HepG2 (cell line): ENCODE data around the gene HMBS. TPM values are rescaled to one million over a fixed set of nuclear protein-coding genes. Genes with fewer than 3 reads are reported as not detected.

Experiments
- FOSL2 ChIP-seq: sonication (generic); formaldehyde crosslinking; IDR thresholded peaks from 2 replicates; pipeline ENCODE4 v1.4.0; 2020; ENCODE audit warnings: missing genetic modification reagents
- ISX ChIP-seq: sonication (generic); formaldehyde crosslinking; conservative IDR thresholded peaks from 2 replicates; pipeline ENCODE4 v1.5.0; 2020; ENCODE audit warnings: missing genetic modification reagents
- NFE2 ChIP-seq: sonication (generic); formaldehyde crosslinking; IDR thresholded peaks from 2 replicates; pipeline ENCODE4 v1.4.0; 2020; ENCODE audit warnings: missing genetic modification reagents
- NFE2L2 ChIP-seq: fragments of 150-350 bp; IDR thresholded peaks from 2 replicates; pipeline ENCODE4 v1.6.1; 2014; ENCODE audit warnings: low read length
- NFIB ChIP-seq: sonication (generic); formaldehyde crosslinking; IDR thresholded peaks from 2 replicates; pipeline ENCODE4 v1.9.0; 2021; ENCODE audit warnings: missing genetic modification reagents, mild to moderate bottlenecking, borderline replicate concordance
- RFX3 ChIP-seq: IDR thresholded peaks from 2 replicates; pipeline ENCODE4 v1.6.1; 2016; ENCODE audit warnings: missing biosample characterization, missing genetic modification reagents
- TRIM24 ChIP-seq: sonication (generic); formaldehyde crosslinking; IDR thresholded peaks from 2 replicates; pipeline ENCODE4 v1.8.0; 2022; ENCODE audit warnings: mild to moderate bottlenecking, missing genetic modification reagents
- ZNF24 ChIP-seq: fragments of 450-650 bp; IDR thresholded peaks from 2 replicates; pipeline ENCODE4 v1.6.1; 2017; ENCODE audit warnings: antibody characterized with exemption, mild to moderate bottlenecking
- ZNF546 ChIP-seq: sonication (generic); formaldehyde crosslinking; conservative IDR thresholded peaks from 2 replicates; pipeline ENCODE4 v1.8.1; 2023; ENCODE audit warnings: mild to moderate bottlenecking, missing genetic modification reagents
- ZNF709 ChIP-seq: sonication (generic); formaldehyde crosslinking; IDR thresholded peaks from 2 replicates; pipeline ENCODE4 v1.5.0; 2020; ENCODE audit warnings: mild to moderate bottlenecking, missing genetic modification reagents
- polyA plus RNA-seq, 8 experiments: library from polyadenylated mRNA; depleted of rRNA in 3 of 8; stranded (reverse) in 7 of 8; unstranded in 1 of 8; fragments of >200 nt; fragmentation: Illumina TruSeq in 4 of 8; extraction: Trizol in 4 of 8; gene quantifications; 2 replicates each; pipeline versions ENCODE4 v1.2.1 to v1.2.3, GENCODE V29; 2011 to 2016; ENCODE audit warnings: low read depth in 4 of 8, missing spikeins in 1 of 8, mixed read lengths in 1 of 8; ENCODE audit not compliant: insufficient read depth in 1 of 8
- total RNA-seq, 5 experiments: library from RNA; depleted of rRNA; stranded (reverse); fragments of >200 nt; fragmentation: Illumina TruSeq; extraction: Trizol; gene quantifications; 2 replicates each; pipeline ENCODE4 v1.2.3, GENCODE V29; 2016; ENCODE audit warnings: low read depth in 1 of 5
- TF ChIP-seq, protein P1 (sequence below): IDR thresholded peaks from 2 replicates; pipeline ENCODE4 v1.6.1; 2016; ENCODE audit warnings: missing compliant biosample characterization, missing genetic modification reagents, borderline replicate concordance
- TF ChIP-seq, protein P2 (sequence below): sonication (generic); formaldehyde crosslinking; IDR thresholded peaks from 2 replicates; pipeline ENCODE4 v1.5.1; 2020; ENCODE audit warnings: mild to moderate bottlenecking, missing genetic modification reagents, moderate library complexity
- TF ChIP-seq, protein P3 (sequence below): sonication (generic); formaldehyde crosslinking; IDR thresholded peaks from 2 replicates; pipeline ENCODE4 v1.4.0; 2020; ENCODE audit warnings: missing genetic modification reagents; ENCODE audit errors: not compliant biosample characterization
- TF ChIP-seq, protein P4 (sequence below): fragments of 450-650 bp; IDR thresholded peaks from 2 replicates; pipeline ENCODE4 v1.6.1; 2017
- TF ChIP-seq, protein P5 (sequence below): sonication (generic); formaldehyde crosslinking; IDR thresholded peaks from 2 replicates; pipeline ENCODE4 v1.4.0; 2020; ENCODE audit warnings: missing genetic modification reagents, borderline replicate concordance
- TF ChIP-seq, protein P6 (sequence below): sonication (generic); formaldehyde crosslinking; IDR thresholded peaks from 2 replicates; pipeline ENCODE4 v1.8.1; 2022; ENCODE audit warnings: mild to moderate bottlenecking, missing genetic modification reagents

HMBS gene
- total and polyA plus RNA-seq, 2 of the 13 experiments (the other 11 are each of a cell fraction or from before 2014, with no cell fraction given): 9.4 to 46.9 TPM

DNA sequence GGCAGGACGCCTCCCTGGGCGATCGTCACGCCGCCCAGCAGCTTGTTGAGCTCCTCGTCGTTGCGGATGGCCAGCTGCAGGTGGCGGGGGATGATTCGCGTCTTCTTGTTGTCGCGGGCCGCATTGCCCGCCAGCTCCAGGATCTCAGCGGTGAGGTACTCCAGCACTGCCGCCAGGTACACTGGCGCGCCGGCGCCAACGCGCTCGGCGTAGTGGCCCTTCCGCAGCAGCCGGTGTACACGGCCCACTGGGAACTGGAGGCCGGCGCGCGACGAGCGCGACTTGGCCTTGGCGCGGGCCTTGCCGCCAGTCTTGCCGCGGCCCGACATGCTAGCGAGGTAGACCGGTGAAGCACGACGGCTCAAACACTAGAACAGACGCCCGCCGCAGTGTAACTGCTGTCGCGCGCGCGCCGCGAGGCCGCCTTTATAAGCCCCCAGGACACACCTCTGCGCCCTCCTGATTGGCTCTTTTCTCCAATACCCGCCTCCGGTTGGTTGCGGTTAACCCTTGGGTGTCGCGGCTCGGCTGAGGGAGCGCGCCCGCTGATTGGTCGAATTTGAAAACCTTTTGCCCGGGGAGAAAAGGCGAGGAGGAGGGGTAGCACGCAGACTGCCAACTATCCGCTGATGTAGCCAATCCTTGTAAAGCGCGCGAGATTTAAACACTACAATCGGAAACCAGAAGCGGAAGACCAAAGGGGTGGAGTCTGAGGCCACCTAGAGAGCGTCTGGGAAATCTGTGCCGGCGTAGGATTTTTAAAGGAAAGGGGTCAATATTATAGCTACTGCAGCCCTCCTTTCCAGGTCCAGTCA is 10.6 kb downstream of the HMBS start (continued):
- TF ChIP-seq NFE2 (no peak), RFX3 (CRISPR knock-in tag) (no peak), TRIM24 (no peak), ZNF709 (CRISPR knock-in tag) (peak; percentile 97; the same call in 1 of the 2 replicates), ZNF24 (no peak), ZNF546 (CRISPR knock-in tag) (no peak), NFE2L2 (no peak), FOSL2 (CRISPR knock-in tag) (peak; percentile 28), NFIB (no peak), ISX (CRISPR knock-in tag) (no peak; the same call in 1 of the 2 replicates)
- TF ChIP-seq, protein P1, sequence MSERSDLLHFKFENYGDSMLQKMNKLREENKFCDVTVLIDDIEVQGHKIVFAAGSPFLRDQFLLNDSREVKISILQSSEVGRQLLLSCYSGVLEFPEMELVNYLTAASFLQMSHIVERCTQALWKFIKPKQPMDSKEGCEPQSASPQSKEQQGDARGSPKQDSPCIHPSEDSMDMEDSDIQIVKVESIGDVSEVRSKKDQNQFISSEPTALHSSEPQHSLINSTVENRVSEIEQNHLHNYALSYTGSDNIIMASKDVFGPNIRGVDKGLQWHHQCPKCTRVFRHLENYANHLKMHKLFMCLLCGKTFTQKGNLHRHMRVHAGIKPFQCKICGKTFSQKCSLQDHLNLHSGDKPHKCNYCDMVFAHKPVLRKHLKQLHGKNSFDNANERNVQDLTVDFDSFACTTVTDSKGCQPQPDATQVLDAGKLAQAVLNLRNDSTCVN (CRISPR knock-in tag): peak; percentile 49; the same call in 1 of the 2 replicates
- TF ChIP-seq, protein P2, sequence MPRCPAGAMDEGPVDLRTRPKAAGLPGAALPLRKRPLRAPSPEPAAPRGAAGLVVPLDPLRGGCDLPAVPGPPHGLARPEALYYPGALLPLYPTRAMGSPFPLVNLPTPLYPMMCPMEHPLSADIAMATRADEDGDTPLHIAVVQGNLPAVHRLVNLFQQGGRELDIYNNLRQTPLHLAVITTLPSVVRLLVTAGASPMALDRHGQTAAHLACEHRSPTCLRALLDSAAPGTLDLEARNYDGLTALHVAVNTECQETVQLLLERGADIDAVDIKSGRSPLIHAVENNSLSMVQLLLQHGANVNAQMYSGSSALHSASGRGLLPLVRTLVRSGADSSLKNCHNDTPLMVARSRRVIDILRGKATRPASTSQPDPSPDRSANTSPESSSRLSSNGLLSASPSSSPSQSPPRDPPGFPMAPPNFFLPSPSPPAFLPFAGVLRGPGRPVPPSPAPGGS (CRISPR knock-in tag): peak; percentile 92; the same call in 1 of the 2 replicates
- TF ChIP-seq, protein P3, sequence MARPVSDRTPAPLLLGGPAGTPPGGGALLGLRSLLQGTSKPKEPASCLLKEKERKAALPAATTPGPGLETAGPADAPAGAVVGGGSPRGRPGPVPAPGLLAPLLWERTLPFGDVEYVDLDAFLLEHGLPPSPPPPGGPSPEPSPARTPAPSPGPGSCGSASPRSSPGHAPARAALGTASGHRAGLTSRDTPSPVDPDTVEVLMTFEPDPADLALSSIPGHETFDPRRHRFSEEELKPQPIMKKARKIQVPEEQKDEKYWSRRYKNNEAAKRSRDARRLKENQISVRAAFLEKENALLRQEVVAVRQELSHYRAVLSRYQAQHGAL (CRISPR knock-in tag): peak; percentile 64
- TF ChIP-seq, protein P4, sequence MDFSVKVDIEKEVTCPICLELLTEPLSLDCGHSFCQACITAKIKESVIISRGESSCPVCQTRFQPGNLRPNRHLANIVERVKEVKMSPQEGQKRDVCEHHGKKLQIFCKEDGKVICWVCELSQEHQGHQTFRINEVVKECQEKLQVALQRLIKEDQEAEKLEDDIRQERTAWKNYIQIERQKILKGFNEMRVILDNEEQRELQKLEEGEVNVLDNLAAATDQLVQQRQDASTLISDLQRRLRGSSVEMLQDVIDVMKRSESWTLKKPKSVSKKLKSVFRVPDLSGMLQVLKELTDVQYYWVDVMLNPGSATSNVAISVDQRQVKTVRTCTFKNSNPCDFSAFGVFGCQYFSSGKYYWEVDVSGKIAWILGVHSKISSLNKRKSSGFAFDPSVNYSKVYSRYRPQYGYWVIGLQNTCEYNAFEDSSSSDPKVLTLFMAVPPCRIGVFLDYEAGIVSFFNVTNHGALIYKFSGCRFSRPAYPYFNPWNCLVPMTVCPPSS: no peak
- TF ChIP-seq, protein P5, sequence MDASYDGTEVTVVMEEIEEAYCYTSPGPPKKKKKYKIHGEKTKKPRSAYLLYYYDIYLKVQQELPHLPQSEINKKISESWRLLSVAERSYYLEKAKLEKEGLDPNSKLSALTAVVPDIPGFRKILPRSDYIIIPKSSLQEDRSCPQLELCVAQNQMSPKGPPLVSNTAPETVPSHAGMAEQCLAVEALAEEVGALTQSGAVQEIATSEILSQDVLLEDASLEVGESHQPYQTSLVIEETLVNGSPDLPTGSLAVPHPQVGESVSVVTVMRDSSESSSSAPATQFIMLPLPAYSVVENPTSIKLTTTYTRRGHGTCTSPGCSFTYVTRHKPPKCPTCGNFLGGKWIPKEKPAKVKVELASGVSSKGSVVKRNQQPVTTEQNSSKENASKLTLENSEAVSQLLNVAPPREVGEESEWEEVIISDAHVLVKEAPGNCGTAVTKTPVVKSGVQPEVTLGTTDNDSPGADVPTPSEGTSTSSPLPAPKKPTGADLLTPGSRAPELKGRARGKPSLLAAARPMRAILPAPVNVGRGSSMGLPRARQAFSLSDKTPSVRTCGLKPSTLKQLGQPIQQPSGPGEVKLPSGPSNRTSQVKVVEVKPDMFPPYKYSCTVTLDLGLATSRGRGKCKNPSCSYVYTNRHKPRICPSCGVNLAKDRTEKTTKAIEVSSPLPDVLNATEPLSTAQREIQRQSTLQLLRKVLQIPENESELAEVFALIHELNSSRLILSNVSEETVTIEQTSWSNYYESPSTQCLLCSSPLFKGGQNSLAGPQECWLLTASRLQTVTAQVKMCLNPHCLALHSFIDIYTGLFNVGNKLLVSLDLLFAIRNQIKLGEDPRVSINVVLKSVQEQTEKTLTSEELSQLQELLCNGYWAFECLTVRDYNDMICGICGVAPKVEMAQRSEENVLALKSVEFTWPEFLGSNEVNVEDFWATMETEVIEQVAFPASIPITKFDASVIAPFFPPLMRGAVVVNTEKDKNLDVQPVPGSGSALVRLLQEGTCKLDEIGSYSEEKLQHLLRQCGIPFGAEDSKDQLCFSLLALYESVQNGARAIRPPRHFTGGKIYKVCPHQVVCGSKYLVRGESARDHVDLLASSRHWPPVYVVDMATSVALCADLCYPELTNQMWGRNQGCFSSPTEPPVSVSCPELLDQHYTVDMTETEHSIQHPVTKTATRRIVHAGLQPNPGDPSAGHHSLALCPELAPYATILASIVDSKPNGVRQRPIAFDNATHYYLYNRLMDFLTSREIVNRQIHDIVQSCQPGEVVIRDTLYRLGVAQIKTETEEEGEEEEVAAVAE (CRISPR knock-in tag): peak; percentile 25; the same call in 1 of the 2 replicates
- TF ChIP-seq, protein P6, sequence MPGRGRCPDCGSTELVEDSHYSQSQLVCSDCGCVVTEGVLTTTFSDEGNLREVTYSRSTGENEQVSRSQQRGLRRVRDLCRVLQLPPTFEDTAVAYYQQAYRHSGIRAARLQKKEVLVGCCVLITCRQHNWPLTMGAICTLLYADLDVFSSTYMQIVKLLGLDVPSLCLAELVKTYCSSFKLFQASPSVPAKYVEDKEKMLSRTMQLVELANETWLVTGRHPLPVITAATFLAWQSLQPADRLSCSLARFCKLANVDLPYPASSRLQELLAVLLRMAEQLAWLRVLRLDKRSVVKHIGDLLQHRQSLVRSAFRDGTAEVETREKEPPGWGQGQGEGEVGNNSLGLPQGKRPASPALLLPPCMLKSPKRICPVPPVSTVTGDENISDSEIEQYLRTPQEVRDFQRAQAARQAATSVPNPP (CRISPR knock-in tag): peak; percentile 77
